OCI-LY1 (cell line): ENCODE measurements around the gene MAD1L1.

Experiments
- CTCF ChIP-seq: fragments of 200-600 bp; sonication (generic), shearing (Covaris generic); IDR thresholded peaks from 2 replicates; pipeline ENCODE4 v1.5.1; 2017; ENCODE audit warnings: mild to moderate bottlenecking, antibody characterized with exemption, low read length, moderate library complexity, mixed read lengths
- EZH2 ChIP-seq: fragments of 200-600 bp; sonication (generic), shearing (Covaris generic); IDR thresholded peaks from 2 replicates; pipeline ENCODE4 v1.8.0; 2017; ENCODE audit warnings: borderline replicate concordance, mixed run types, mild to moderate bottlenecking, antibody characterized with exemption, low read length, moderate library complexity, mixed read lengths

DNA sequence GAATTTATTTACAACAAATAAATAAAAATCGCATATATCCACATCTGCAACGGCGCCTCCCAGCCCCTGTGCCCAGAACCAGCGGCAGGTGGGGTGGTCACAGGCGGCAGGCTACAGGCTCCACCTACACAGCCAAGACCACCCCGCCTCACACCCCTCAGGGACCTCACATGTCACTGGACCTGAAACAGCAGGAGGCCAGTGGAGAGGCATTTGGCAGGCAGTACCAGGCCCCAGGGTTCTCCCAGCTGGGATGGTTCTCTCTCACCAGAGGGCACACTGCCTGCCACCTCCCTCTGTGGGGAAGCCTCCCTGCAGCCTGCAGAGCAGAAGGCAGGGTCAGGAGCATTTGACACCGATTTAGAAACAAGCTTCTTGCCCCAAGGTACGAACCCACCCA lies 81.5 kb downstream of the MAD1L1 start:
- TF ChIP-seq CTCF (no peak), EZH2 (no peak)
